ENCODE results near the gene SELENOT.

SELENOT gene

DNA sequence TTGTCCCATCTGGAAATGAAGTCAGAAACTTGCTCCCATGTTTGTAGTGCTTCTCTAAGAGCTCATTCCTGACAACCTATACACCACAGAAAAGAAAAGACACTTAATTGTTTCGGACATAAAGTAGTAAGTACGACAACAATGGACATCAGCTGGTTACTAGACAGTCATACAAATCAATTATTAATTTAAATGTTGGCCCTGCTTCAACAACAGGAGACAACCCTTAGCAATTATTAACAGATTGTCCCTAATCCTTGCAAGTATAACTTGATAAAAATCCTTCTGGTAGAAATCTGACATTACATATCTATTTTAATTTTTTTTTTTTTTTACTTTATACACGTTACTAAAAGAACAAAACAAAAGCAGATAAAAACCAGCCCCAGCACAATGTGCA is 70.8 kb downstream of the SELENOT start:
- no peak for DNase-seq

DNA sequence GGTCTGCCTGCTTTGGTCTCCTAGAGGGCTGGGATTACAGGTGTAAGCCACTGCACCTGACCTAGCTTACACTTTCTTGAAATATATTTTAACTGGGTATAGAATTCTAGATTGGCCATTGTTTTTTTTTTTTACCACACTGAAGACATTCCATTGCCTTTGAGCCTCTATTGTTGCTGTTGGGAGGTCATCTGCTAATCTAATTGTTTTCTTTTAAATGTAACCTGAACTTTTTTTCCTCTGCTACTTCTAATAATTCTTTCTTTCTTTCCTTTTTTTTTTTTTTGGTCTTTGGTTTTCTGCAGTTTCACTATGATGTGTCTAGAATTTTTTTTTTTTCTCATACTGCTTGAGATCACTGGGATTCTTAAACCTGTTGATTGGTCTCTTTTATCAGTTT is 72.5 kb downstream of the SELENOT start:
- DNase-seq = no peak

All from activated gamma-delta T cell (primary cell).